OCI-M2 (cell line): ENCODE data around the gene SLC3A2.
A peak's percentile ranks its signal among the peaks of the same experiment; 100 is the strongest.

Source experiments
- DNase-seq: peaks from one replicate; lab custom pipeline; 2025; ENCODE audit not compliant: unreplicated experiment; lab: John Stamatoyannopoulos, UW

SLC3A2 gene

GRCh38 chr11:62880231-62880802, 379 bp upstream of the SLC3A2 start:
- DNase-seq: no peak

DNA sequence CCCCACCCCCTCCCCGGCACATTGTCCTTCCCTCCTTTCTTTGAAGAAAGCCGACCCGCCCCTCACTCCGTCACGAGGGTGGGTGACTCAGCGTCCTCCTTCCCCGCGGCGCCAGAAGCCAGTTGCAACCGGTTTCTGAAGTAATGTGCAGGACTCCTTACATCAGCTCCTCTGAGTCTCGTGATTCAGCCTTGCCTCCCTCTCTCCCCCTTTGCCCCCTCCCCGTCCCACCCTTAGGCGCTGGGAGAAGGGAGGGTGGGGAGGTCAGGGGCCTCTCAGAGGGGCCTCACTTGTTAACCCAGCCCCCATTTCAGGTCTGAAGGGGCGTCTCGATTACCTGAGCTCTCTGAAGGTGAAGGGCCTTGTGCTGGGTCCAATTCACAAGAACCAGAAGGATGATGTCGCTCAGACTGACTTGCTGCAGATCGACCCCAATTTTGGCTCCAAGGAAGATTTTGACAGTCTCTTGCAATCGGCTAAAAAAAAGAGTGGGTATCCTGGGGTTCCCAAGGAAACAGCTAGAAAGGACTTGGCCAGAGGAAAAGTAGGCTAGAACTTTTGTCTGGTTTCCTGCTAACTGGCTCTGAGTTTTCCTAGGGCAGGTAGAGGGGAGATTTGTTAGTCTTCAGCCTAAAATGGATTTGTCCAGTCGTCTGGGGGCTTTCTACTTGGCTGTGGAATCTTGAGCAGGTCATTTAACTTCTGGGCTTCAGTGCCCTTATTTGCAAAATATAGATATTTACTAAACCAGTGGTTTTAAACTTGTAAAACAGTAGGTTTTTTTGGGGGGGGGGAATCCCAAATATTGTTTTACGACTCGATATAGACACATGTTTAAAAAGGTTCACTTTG, 1.1 kb downstream of the SLC3A2 start:
- no peak for DNase-seq

DNA sequence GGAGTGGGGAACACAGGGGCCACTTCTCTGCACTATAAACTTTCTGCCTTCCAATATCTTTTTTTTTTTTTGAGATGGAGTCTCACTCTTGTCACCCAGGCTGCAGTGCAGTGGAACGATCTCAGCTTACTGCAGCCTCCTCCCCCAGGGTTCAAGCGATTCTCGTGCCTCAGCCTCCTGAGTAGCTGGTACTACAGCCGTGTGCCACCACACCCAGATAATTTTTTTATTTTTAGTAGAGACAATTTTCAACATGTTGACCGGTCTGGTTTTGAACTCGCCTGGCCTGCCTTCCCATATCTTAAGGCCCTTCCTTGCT, 1.7 kb downstream of the SLC3A2 start:
- DNase-seq: no peak

- no peak for DNase-seq
Measured at GRCh38 chr11:62882788-62883501, 2.2 kb downstream of the SLC3A2 start.

- DNase-seq: no peak
Measured at GRCh38 chr11:62883673-62884072, 3.0 kb downstream of the SLC3A2 start.

- DNase-seq: no peak
Measured at GRCh38 chr11:62885137-62885750, 4.5 kb downstream of the SLC3A2 start.

GRCh38 chr11:62888406-62888805, 7.7 kb downstream of the SLC3A2 start:
- no peak for DNase-seq

DNA sequence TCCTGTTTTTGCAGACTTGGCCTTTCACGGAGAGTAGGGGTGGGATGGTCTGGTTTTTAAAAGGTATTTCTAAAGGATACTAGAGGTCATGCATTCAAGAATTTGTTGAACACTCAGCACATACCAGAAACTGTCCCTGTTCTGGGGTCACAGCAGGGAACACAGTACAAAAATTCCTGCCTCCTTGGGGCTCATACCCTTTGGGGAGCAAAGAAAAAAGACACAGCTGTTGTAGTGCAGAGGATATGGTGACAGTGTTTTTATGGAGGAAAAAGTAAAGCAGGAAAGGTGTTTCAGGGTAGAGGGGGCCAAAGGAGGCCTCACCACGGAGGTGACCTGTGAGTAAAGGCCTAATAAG, 8.4 kb downstream of the SLC3A2 start:
- DNase-seq: no peak

- no peak for DNase-seq
Measured at GRCh38 chr11:62889484-62890437, 9.1 kb downstream of the SLC3A2 start.

DNA sequence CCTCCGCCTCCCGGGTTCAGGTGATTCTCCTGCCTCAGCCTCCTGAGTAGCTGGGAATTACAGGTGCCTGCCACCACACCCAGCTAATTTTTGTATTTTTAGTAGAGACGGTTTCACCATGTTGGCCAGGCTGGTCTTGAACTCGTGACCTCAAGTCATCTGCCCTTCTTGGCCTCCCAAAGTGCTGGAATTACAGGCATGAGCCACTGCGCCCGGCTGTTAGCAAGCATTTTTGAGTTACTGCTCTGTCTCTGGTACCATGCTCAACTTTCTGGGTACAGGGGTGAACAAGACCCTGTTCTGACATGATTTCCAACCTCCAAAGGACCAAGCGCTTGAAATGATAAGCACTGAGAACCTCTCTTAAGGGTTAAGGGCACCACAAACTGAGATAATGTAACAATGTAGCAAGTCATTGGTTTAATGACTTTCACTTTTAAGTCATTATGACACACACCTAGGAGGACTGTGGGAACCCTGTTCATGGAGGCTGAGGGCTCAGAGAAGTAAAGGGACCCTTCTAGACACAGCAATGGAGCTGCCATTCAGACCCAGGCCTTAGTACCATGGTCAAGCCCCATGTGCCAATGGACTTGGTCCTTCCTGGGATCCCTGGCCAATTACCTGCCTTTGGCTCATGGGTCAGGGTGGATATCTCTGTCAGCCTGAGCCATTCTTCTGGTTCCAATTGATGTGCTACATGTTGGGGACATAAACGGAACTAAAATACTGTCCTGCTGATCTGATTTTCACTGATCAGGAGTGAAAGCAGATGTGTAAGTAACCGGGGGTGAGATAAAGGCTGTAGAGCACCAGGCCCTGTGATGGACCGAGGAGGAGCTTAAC, 11.6 kb downstream of the SLC3A2 start:
- DNase-seq: no peak

- no peak for DNase-seq
Measured at GRCh38 chr11:62895501-62895900, 14.8 kb downstream of the SLC3A2 start.

DNA sequence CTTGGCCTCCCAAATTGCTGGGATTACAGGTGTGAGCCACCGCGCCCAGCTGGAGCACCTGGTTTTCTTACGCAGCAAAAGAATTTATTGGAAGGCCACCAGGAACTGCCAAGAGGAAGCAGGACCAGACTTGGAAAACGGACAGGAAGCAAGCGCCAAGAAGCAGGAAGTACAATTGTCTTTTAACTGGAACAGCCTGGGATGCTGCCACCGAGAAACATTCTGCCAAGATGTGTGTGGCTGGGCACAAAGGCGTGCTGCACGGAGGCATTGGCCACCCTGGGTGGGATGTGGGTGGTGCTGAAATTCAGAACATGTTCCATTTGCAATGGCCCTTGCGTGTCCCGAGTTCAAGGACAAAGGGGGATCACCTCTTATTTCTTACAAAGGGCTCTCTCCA, 15.4 kb downstream of the SLC3A2 start:
- DNase-seq: no peak

GRCh38 chr11:62897311-62897710, 16.6 kb downstream of the SLC3A2 start:
- no peak for DNase-seq

- no peak for DNase-seq
Measured at GRCh38 chr11:62898027-62898426, 17.3 kb downstream of the SLC3A2 start.

- no peak for DNase-seq
Measured at GRCh38 chr11:62902932-62903331, 22.2 kb downstream of the SLC3A2 start.

- DNase-seq: no peak
Measured at GRCh38 chr11:62905296-62905695, 24.6 kb downstream of the SLC3A2 start.

- DNase-seq: peak; percentile 47
Measured at GRCh38 chr11:62905927-62906531, 25.3 kb downstream of the SLC3A2 start.

DNA sequence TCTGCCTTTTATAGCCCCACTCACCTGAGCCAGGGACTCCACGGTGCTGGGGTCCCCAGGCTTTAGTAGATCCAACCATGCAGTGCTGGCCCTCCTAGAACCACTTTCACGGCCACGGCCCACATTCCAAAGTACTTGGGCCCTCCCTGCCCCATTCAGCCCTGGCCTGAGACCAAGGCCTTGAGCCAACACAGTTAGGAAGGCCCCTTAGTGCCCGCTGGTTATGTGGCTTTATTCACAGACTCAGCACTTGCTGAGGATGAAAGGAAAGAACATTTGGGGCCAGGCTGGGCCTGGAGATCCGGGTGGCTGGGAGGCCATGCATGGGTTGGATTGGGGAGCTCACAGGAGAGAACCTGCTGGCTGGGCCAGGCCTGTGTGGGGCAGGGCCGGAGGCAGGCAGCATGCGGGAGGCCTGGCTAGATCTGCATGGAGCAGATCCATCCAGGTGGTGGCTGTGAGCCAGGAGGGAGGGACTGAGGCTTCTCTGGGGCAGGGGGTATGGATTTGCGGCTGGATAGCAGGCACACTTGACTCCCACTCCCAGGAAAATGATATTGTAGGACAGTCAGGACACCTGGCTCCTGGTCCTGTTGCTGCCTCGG, 27.9 kb downstream of the SLC3A2 start:
- DNase-seq: no peak
